Liver (tissue), 2 donors: ENCODE data around the gene ST3GAL5.

Experiments used
- RXRA ChIP-seq, 2 donors: IDR thresholded peaks; 2 replicates each; pipeline ENCODE4 v1.6.1; 2017 to 2018; ENCODE audit warnings: antibody characterized with exemption in 2 of 2, mild to moderate bottlenecking in 1 of 2
- TF ChIP-seq, protein P1 (sequence below): IDR thresholded peaks from 2 replicates; pipeline ENCODE4 v1.6.1; 2016; ENCODE audit warnings: antibody characterized with exemption
- donor health status: healthy.

DNA sequence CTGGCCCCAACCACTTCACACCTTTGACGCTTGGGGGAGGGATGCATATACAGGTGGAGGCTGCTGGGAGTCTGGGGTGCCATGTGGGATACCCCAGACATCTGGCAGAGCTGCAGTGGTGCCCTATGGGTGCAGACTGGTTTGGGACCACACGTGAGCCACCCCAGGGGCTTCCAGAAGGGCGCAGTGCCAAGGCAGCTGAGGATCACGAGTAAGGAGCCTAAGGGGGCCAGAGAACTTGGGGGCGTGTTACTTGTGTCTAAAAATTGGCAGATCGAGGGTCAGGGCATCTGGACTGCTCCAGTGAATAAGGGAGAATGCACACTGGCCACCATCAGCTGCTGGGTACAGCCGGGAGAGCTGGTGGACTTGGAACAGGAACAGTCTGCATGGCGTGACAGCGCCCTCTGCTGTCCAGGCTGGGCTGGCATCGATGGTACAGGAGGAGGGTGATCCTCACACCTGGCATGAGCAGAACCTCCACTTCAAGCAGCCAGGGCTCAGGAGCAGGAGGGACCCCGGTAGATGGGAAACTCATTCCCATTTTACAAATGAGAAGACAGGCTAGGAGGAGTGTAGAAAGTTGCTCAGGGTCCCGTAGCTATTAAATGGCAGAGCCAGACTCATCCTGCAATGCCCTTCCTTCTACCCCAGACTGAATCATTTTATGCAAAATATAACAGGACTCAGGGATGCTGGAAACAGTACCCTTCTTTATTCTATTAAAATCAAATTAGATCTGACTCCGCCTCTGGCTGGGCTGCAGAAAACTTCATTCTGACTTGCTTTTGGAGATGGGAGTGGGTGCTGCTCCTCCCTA, 74.6 kb downstream of the ST3GAL5 start:
- TF ChIP-seq, protein P1, sequence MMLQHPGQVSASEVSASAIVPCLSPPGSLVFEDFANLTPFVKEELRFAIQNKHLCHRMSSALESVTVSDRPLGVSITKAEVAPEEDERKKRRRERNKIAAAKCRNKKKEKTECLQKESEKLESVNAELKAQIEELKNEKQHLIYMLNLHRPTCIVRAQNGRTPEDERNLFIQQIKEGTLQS = no peak
- TF ChIP-seq RXRA (IDR thresholded peaks at IDR 0.05) = peak in 1 of 2 donors; percentile 12
